Activated T-cell treated with anti-CD3 and anti-CD28 coated beads for 1 hour (primary cell): ENCODE data around the gene PAXX.
"Not testable (repeated sequence)": the region's sequence is repeated elsewhere in the genome, so short reads cannot be mapped to it uniquely, and the experiment has no call there.

Experiments used
- DNase-seq: peaks from one replicate; pipeline ENCODE4 v3.0.0-alpha.2; 2020; ENCODE audit warnings: low read depth

The PAXX gene

DNA sequence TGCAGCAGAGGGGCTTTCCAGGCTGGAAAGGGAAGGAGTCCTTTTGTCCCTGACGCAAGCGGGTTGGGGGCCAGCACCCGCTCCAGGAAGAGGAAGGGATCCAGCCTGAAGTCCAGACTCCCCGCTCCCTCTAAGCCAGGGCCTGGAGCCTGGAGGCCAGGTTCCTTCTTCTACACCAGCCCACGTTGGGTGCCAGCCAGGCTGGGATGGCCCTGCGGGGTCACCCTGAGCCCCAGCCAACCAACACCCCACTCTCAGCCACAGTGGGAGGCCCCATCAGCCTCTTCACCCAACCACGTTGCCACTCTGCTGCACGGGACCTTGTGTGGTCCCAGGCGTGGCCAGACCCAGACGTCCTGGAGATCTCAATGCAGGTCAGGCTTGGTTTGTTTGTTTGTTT, 40.6 kb downstream of the PAXX start:
- no peak for DNase-seq

DNA sequence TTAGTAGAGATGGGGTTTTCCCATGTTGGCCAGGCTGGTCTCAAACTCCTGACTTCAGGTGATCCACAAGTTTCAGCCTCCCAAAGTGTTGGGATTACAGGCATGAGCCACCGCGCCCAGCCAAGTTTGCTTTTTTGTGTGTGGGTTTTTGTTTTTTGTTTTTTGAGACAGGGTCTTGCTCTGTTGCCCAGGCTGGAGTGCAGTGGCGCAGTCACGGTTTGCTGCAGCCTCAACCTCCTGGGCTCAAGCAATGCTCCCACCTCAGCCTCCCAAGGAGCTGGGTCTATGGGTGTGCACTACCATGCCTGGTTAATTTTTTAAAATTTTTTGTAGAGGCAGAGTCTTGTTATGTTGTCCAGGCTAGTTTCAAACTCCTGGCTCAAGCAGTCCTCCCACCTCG, 41.3 kb downstream of the PAXX start:
- not testable (repeated sequence) for DNase-seq

- no peak for DNase-seq
These were observed 42.0 kb downstream of the PAXX start for GRCh38 chr9:137034039-137034708.

GRCh38 chr9:137034709-137035506, 42.7 kb downstream of the PAXX start:
- peak; percentile 81 for DNase-seq

DNA sequence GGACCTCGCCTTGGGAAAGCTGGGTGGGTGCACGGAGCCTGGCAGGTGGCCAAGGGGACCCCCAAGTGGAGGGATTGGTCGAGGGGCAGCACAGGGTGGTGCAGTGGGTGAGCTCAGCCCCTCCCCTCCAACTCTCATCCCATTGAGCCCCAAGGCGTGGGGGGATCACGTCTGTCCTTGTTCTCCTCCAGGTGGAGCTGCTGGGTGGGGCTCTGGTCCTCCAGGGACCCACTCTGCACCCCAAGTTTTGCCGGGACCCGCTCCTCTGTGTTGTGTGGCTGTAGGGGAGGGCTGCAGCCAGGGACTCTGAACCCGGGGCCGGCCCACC, 43.2 kb downstream of the PAXX start:
- DNase-seq, result no peak

- no peak for DNase-seq
These were observed 43.7 kb downstream of the PAXX start for GRCh38 chr9:137035937-137036336.

DNA sequence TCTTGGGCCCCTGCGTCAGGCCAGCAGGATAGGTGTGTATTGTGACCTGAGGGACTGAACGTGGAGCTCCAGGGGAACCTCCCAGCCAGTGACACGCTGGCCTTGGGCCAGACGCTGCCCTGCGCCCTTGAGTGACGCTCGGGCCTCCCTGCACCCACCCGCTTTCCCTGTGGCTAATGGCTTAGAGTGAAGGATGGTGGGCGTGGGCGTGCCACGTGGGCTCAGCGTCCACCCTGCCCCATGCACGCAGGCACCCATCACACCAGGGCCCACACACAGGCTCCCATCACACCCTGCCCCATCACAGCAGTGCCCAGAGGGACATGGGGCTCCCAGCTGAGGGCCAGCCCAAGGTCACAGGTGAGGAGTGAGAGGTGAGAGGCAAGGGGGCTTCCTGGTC, 44.8 kb downstream of the PAXX start:
- DNase-seq, result no peak

- no peak for DNase-seq
These were observed 45.3 kb downstream of the PAXX start for GRCh38 chr9:137037483-137037882.

DNA sequence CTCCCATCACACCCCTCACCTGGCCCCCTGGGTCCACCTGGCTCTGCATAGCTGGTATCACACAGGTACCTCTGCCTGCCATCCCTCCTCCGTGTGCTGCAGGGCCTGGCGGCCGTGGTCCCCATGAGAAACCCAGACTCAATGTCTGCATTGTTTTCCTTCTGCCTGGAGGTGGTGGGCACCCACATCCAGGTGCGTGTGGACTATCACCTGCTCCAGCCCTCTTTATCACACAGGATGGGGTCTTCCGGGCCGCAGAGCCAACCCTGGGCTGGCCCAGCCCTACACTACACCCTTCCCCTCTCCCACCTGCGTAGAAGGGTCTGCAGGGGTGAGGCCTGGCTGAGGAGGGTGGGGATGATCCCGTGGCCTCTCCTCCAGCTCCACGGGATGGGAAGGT, 46.7 kb downstream of the PAXX start:
- no peak for DNase-seq

DNA sequence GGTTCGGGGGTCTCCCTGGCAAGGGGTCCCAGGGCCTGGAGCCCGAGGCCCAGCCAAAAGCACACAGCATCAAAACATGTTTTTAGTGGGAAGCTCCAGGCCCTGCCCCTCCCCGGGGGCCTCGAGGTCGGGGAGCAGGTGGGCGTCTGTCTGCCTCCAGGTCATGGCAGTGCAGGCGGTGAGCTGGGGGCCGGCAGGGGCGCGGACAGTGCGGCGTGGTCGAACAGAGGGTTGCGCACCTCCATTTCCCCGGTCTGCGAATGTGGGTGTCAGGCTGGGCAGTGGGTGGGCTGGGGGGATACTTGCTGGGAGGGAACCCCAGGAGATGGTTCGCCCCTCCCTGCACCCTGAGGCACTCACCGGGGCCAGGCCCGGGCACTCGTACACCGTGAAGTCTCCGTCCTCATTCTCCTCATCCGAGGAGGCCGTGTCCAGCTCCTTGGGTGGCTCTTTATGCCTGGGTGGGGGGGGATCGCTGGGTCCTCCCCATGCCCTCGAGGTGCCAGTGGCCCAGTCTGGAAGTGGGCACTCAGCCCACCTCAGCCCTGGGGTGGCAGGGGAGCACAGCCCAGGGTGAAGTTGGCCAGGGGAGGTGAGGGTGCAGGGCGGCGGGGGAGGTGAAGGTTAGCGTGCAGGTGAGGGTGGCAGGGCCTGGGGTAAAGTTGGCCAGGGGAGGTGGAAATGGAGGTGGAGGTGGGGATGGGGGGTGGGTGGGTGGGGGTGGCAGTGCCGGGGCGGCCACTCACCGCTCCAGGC, 47.6 kb downstream of the PAXX start:
- no peak for DNase-seq

DNA sequence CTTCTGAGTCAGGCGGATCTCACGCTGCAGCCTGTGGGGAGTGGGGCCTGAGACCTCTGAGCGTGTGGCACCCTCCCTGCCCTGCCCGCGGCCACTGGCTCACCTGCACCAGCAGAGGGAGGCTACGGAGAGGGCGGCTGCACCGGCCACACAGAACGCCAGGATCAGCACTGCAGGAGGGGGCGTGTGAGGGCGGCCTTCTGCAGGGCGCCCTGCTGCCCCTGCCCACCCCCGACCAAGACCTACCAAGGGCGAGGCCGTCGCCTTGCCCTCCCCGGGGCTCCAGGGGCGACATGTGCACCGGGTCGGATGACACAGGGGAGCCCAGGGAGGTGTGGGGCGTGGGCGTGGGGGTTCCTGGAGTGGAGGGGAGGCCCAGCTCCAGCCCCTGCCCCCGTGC, 48.3 kb downstream of the PAXX start:
- no peak for DNase-seq

DNA sequence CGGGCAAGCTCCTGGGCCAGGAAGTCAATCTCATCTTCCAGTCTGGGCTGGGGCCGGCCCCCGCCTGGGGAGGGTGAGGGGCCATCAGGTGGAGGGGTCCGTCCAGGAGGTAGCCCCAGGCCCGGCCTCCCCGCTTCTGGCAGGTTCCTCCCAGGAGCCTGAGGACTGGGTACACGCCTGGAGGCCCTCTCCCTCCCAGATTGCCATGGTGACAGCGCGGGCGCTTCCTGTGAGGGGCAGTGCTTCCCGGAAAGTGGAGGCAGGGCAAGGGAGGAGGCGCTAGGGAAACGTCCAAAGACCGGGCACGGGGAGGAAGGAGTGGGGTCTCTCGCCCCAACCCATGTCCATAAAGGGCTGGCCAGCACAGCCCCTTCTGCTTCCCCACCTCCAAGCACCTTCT, 48.9 kb downstream of the PAXX start:
- no peak for DNase-seq

- DNase-seq, result no peak
These were observed 50.8 kb downstream of the PAXX start for GRCh38 chr9:137042751-137043727.
